Stomach smooth muscle (tissue), 2 donors: ENCODE results near the gene DLG2.

Source experiments
- H3K27ac ChIP-seq: one replicate; pipeline ENCODE4 v1.7.0; 2013; ENCODE audit warnings: mild to moderate bottlenecking, low read length, inconsistent platforms
- H3K27me3 ChIP-seq, 2 donors: one replicate each; pipeline ENCODE4 v1.7.0; 2013; ENCODE audit warnings: low read length in 2 of 2; ENCODE audit not compliant: insufficient read depth in 2 of 2, control insufficient read depth in 1 of 2
- H3K36me3 ChIP-seq, 2 donors: one replicate each; pipeline ENCODE4 v1.7.0; 2013; ENCODE audit warnings: low read length in 2 of 2; ENCODE audit not compliant: control insufficient read depth in 2 of 2, insufficient read depth in 2 of 2
- H3K4me1 ChIP-seq: one replicate; pipeline ENCODE4 v1.7.0; 2013; ENCODE audit warnings: low read length; ENCODE audit not compliant: control insufficient read depth, insufficient read depth
- H3K4me3 ChIP-seq, 2 donors: one replicate each; pipeline ENCODE4 v1.7.0; 2013; ENCODE audit warnings: low read length in 2 of 2
- H3K9ac ChIP-seq, 2 donors: one replicate each; pipeline ENCODE4 v1.7.0; 2013; ENCODE audit warnings: low read length in 2 of 2, mild to moderate bottlenecking in 1 of 2
- H3K9me3 ChIP-seq, 2 donors: one replicate each; pipeline ENCODE4 v1.7.0; 2013; ENCODE audit warnings: low read length in 2 of 2; ENCODE audit not compliant: control insufficient read depth in 2 of 2
- donor health status: healthy.
- donor health status: Pancreatic carcinoma.

Gene DLG2

GRCh38 chr11:84628871-84629620 is 998.1 kb downstream of the DLG2 start:
- no peak overlapping the region for H3K27ac ChIP-seq
- H3K9ac ChIP-seq, result no peak overlapping the region
- no peak overlapping the region for H3K4me3 ChIP-seq
- H3K36me3 ChIP-seq, result no peaks in the 10 kb centered on the region
- H3K9me3 ChIP-seq, result no peaks in the 10 kb centered on the region
- no peaks in the 10 kb centered on the region for H3K27me3 ChIP-seq
- no peaks in the 10 kb centered on the region for H3K4me1 ChIP-seq

GRCh38 chr11:84626256-84626655 is 1000.9 kb downstream of the DLG2 start:
- H3K4me1 ChIP-seq, result no peaks in the 10 kb centered on the region
- no peak overlapping the region for H3K9ac ChIP-seq
- no peak overlapping the region for H3K27ac ChIP-seq
- H3K36me3 ChIP-seq, result no peaks in the 10 kb centered on the region
- no peaks in the 10 kb centered on the region for H3K27me3 ChIP-seq
- H3K4me3 ChIP-seq, result no peak overlapping the region
- H3K9me3 ChIP-seq, result no peaks in the 10 kb centered on the region

GRCh38 chr11:84612645-84613044 is 1014.5 kb downstream of the DLG2 start:
- no peaks in the 10 kb centered on the region for H3K36me3 ChIP-seq
- H3K27ac ChIP-seq, result no peak overlapping the region
- no peak overlapping the region for H3K9ac ChIP-seq
- no peaks in the 10 kb centered on the region for H3K4me1 ChIP-seq
- H3K4me3 ChIP-seq, result no peak overlapping the region
- H3K27me3 ChIP-seq, result no peaks in the 10 kb centered on the region
- H3K9me3 ChIP-seq, result no peaks in the 10 kb centered on the region

GRCh38 chr11:84608837-84609196 is 1018.3 kb downstream of the DLG2 start:
- Histone ChIP-seq H3K9ac (no peak overlapping the region), H3K27ac (no peak overlapping the region), H3K9me3 (no peaks in the 10 kb centered on the region), H3K4me1 (no peaks in the 10 kb centered on the region), H3K27me3 (no peaks in the 10 kb centered on the region), H3K36me3 (no peaks in the 10 kb centered on the region), H3K4me3 (no peak overlapping the region)

GRCh38 chr11:84607975-84608836 is 1018.9 kb downstream of the DLG2 start:
- Histone ChIP-seq H3K4me3 (no peak overlapping the region), H3K27me3 (no peaks in the 10 kb centered on the region), H3K27ac (no peak overlapping the region), H3K4me1 (no peaks in the 10 kb centered on the region), H3K9ac (no peak overlapping the region), H3K36me3 (no peaks in the 10 kb centered on the region), H3K9me3 (no peaks in the 10 kb centered on the region)

- Histone ChIP-seq H3K27ac (no peak overlapping the region), H3K9me3 (no peaks in the 10 kb centered on the region), H3K27me3 (no peaks in the 10 kb centered on the region), H3K36me3 (no peaks in the 10 kb centered on the region), H3K4me1 (no peaks in the 10 kb centered on the region), H3K9ac (no peak overlapping the region), H3K4me3 (no peak overlapping the region)
These were observed 1032.5 kb downstream of the DLG2 start for GRCh38 chr11:84594602-84595001.

GRCh38 chr11:84590106-84590505 is 1037.0 kb downstream of the DLG2 start:
- H3K4me3 ChIP-seq, result no peak overlapping the region
- H3K9me3 ChIP-seq, result no peaks in the 10 kb centered on the region
- H3K27me3 ChIP-seq, result no peaks in the 10 kb centered on the region
- H3K4me1 ChIP-seq, result no peaks in the 10 kb centered on the region
- no peak overlapping the region for H3K27ac ChIP-seq
- no peak overlapping the region for H3K9ac ChIP-seq
- H3K36me3 ChIP-seq, result no peaks in the 10 kb centered on the region

- H3K36me3 ChIP-seq, result no peaks in the 10 kb centered on the region
- H3K9ac ChIP-seq, result no peak overlapping the region
- H3K27me3 ChIP-seq, result no peaks in the 10 kb centered on the region
- no peaks in the 10 kb centered on the region for H3K9me3 ChIP-seq
- no peak overlapping the region for H3K4me3 ChIP-seq
- H3K27ac ChIP-seq, result no peak overlapping the region
- H3K4me1 ChIP-seq, result no peaks in the 10 kb centered on the region
These were observed 1038.9 kb downstream of the DLG2 start for GRCh38 chr11:84588131-84588829.

- Histone ChIP-seq H3K36me3 (no peaks in the 10 kb centered on the region), H3K4me1 (no peaks in the 10 kb centered on the region), H3K27me3 (no peaks in the 10 kb centered on the region), H3K4me3 (no peak overlapping the region), H3K9ac (no peak overlapping the region), H3K9me3 (no peaks in the 10 kb centered on the region), H3K27ac (no peak overlapping the region)
These were observed 1044.0 kb downstream of the DLG2 start for GRCh38 chr11:84583106-84583505.

- Histone ChIP-seq H3K9ac (no peak overlapping the region), H3K9me3 (no peaks in the 10 kb centered on the region), H3K4me1 (no peaks in the 10 kb centered on the region), H3K27ac (no peak overlapping the region), H3K27me3 (no peaks in the 10 kb centered on the region), H3K36me3 (no peaks in the 10 kb centered on the region), H3K4me3 (no peak overlapping the region)
These were observed 1046.1 kb downstream of the DLG2 start for GRCh38 chr11:84581083-84581482.
